Measurements from ENCODE around the gene IFT52. TPM values are rescaled to one million over a fixed set of nuclear protein-coding genes. Genes with fewer than 3 reads are reported as not detected.

IFT52 gene
- total RNA-seq, 2 experiments from 2014 or later = 13.7 to 15.5 TPM

DNA sequence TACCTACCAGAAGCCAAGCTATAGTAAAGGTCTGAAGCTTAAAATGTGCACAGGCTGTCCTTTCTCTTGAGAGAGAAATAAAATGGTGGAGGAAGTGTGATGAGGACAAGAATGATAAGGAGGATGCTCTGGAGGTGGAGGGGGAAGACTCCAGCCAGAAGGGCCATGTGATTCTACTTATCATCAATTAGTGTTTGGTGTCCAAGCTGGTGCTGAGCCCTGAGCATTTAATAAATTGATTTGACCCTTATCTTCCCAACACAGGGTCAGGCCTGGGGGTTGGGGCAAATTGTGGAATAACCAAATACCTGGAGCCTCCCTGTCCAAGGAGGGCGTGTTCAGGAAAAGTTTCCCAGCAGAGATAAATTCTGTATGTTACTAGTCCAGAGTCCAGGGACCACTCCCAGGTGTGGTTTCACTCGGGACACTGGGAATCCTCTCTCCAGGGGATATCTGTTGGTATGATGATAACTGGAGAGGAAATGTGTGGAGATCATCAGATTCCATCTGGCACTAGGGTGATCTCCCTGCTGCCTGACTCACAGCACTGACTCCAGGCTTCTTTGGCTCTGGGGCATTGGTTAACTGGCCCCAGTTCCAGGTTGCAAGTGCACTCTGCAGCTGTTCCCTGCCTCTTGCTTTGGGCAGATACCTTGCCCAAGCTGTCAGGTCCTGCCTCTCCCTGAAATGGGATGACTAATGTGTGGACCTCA lies 72.4 kb downstream of the IFT52 start:
- ATAC-seq (ENCODE audit: poor library complexity) (no peak), DNase-seq (no peak)
- no peaks in the 10 kb centered on the region for H3K9me3 ChIP-seq (ENCODE audit: control insufficient read depth in 1 of 2, insufficient read depth in 1 of 2, low read length in 2 of 2)
- H3K4me3 Mint-ChIP-seq = no peak overlapping the region
- intact Hi-C loops (cut with DNase I, micrococcal nuclease) = no loop called here
- TF ChIP-seq, protein P1, sequence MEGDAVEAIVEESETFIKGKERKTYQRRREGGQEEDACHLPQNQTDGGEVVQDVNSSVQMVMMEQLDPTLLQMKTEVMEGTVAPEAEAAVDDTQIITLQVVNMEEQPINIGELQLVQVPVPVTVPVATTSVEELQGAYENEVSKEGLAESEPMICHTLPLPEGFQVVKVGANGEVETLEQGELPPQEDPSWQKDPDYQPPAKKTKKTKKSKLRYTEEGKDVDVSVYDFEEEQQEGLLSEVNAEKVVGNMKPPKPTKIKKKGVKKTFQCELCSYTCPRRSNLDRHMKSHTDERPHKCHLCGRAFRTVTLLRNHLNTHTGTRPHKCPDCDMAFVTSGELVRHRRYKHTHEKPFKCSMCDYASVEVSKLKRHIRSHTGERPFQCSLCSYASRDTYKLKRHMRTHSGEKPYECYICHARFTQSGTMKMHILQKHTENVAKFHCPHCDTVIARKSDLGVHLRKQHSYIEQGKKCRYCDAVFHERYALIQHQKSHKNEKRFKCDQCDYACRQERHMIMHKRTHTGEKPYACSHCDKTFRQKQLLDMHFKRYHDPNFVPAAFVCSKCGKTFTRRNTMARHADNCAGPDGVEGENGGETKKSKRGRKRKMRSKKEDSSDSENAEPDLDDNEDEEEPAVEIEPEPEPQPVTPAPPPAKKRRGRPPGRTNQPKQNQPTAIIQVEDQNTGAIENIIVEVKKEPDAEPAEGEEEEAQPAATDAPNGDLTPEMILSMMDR (IDR thresholded peaks at IDR 0.05) = no peak
- no peaks in the 10 kb centered on the region for H3K9me3 Mint-ChIP-seq
- H3K27ac Mint-ChIP-seq = no peak overlapping the region
- H3K36me3 Mint-ChIP-seq (ENCODE audit: low read depth) = no peaks in the 10 kb centered on the region
- ChIA-PET POLR2A (no interaction called here), CTCF (no interaction called here)
- H3K27me3 ChIP-seq (ENCODE audit: control insufficient read depth in 1 of 2, insufficient read depth in 2 of 2, low read length in 2 of 2) = peaks cover 2 to 7% of the 10 kb centered on the region in 2 experiments
- no peaks in the 10 kb centered on the region for H3K36me3 ChIP-seq (ENCODE audit: insufficient read depth, low read length)
- peaks cover 3% of the 10 kb centered on the region for H3K4me1 Mint-ChIP-seq (ENCODE audit: low read depth)
- H3K4me1 ChIP-seq (ENCODE audit: insufficient read depth, low read length) = peaks cover 19% of the 10 kb centered on the region
- H3K4me3 ChIP-seq (ENCODE audit: low read length) = no peak overlapping the region
- H3K27me3 Mint-ChIP-seq = peaks cover under 1% of the 10 kb centered on the region
- no peak overlapping the region for H3K27ac ChIP-seq (ENCODE audit: low read depth in 1 of 2, low read length in 2 of 2)

DNA sequence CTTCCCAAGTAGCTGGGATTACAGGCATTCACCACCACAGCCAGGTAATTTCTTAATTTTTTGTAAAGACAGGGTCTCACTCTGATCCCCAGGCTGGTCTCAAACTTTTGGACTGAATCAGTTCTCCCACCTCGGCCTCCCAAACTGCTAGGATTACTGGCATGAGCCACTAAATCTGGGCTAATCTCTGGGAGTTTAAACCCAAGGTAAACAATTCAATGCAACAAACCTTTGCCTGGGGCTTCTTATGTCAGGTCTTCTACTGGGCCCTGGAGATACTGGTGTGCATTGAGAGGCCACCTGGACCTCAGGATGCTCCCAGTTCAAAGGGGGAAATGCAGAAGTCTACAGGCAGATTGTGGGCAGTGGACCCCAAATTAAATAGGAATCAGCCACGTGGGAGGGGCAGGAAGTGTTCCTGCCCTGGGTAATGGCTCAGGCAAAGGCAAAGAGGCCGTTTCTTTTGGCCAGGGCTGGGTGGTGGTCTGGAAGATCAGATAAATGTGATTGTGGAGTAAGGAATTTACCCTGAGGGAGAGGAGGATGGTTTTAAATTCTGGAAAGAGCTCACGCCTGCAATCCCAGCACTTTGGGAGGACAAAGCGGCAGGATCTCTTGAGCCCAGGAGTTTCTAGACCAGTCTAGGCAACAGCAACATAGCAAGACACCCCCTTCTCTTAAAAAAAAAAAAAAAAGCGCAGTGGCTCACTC lies 74.9 kb downstream of the IFT52 start:
- no peak for DNase-seq
- H3K27ac ChIP-seq (ENCODE audit: low read depth in 1 of 2, low read length in 2 of 2) = no peak overlapping the region
- H3K9me3 ChIP-seq (ENCODE audit: control insufficient read depth in 1 of 2, insufficient read depth in 1 of 2, low read length in 2 of 2) = no peaks in the 10 kb centered on the region
- Mint-ChIP-seq H3K27ac (no peak overlapping the region), H3K4me1 (ENCODE audit: low read depth) (no peaks in the 10 kb centered on the region), H3K36me3 (ENCODE audit: low read depth) (no peaks in the 10 kb centered on the region), H3K4me3 (peak overlapping the region; percentile 73), H3K27me3 (peaks cover 26% of the 10 kb centered on the region), H3K9me3 (no peaks in the 10 kb centered on the region)
- ChIA-PET POLR2A (interaction anchor here (0.6 to 0.7 kb wide), 4 partner anchors 10 to 1223 kb away, joined by 3 read pairs; partner anchors contain the start of gene SRSF6), CTCF (interaction anchor here (0.7 kb wide), 1 partner anchor 72 kb away, joined by 3 read pairs; no protein-coding TSS in a partner anchor)
- intact Hi-C loops (cut with DNase I, micrococcal nuclease) = loop anchor here (2.0 to 5.0 kb wide), 3 partner anchors 57 to 209 kb away; partner anchors contain the start of genes IFT52 (in 1 of the 2) and SRSF6 (in 1 of the 2)
- no peak overlapping the region for H3K4me3 ChIP-seq (ENCODE audit: low read length)
- no peak for ATAC-seq (ENCODE audit: poor library complexity)
- H3K27me3 ChIP-seq (ENCODE audit: control insufficient read depth in 1 of 2, insufficient read depth in 2 of 2, low read length in 2 of 2) = peaks cover 16 to 24% of the 10 kb centered on the region in 2 experiments
- no peaks in the 10 kb centered on the region for H3K36me3 ChIP-seq (ENCODE audit: insufficient read depth, low read length)
- TF ChIP-seq, protein P1 (IDR thresholded peaks at IDR 0.05) = no peak
- H3K4me1 ChIP-seq (ENCODE audit: insufficient read depth, low read length) = peaks cover 15% of the 10 kb centered on the region

DNA sequence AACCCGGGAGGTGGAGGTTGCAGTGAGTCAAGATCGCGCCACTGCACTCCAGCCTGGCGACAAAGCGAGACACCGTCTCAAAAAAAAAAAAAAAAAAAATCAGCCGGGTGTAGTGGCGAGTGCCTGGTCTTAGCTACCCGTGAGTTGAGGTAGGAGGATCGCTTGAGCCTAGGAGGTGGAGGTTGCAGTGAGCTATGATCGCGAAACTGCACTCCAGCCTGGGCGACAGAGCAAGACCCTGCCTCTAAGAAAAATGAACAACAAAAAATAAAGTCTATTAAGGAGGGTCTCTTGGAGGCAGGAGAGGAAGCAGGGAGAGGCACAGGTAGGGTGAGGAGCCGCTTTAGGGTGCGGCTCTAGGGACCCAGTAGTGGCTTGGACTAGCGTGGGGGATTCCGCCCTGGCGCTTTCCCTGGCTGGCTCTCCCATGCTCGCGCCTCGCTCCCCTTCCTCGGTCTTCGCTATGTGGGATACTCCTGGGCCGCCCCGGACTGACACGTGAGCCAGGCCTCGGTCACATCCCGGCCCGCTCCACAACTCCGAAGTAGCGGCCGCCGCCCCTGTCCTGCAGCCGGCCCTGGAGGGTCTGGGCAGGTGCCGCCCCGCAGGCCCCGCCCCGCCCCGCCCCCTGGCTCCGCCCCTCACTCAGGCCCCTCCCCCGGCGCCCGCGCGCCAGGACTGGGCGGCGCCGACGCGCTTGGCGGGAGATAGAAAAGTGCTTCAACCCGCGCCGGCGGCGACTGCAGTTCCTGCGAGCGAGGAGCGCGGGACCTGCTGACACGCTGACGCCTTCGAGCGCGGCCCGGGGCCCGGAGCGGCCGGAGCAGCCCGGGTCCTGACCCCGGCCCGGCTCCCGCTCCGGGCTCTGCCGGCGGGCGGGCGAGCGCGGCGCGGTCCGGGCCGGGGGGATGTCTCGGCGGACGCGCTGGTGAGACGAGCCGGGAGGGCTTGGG lies 75.9 kb downstream of the IFT52 start, which contains the start of gene MYBL2:
Gene MYBL2, plus strand, starts transcription at position 739 of the 953 bp plus-strand sequence. Its CDS starts 170 bp downstream, at position 909.
- DNase-seq (peak; percentile 50 to 86 (median 64)), ATAC-seq (ENCODE audit: poor library complexity) (peak; percentile 96)
- Mint-ChIP-seq H3K4me1 (ENCODE audit: low read depth) (no peaks in the 10 kb centered on the region), H3K9me3 (no peaks in the 10 kb centered on the region), H3K4me3 (peak within 1 kb of the TSS; percentile 58), H3K36me3 (ENCODE audit: low read depth) (no peaks in the 10 kb centered on the region), H3K27me3 (peaks cover 27% of the 10 kb centered on the region), H3K27ac (no peak within 1 kb of the TSS)
- peaks cover 15% of the 10 kb centered on the region for H3K4me1 ChIP-seq (ENCODE audit: insufficient read depth, low read length)
- peak within 1 kb of the TSS; percentile 61 for H3K4me3 ChIP-seq (ENCODE audit: low read length)
- TF ChIP-seq, protein P1 (IDR thresholded peaks at IDR 0.05) = no peak
- POLR2A ChIA-PET = interaction anchor here (0.6 to 0.9 kb wide), 4 partner anchors 11 to 209 kb away, joined by 3 to 4 read pairs (median 3); partner anchors contain the start of gene SRSF6
- no peaks in the 10 kb centered on the region for H3K9me3 ChIP-seq (ENCODE audit: control insufficient read depth in 1 of 2, insufficient read depth in 1 of 2, low read length in 2 of 2)
- H3K36me3 ChIP-seq (ENCODE audit: insufficient read depth, low read length) = no peaks in the 10 kb centered on the region
- H3K27ac ChIP-seq (ENCODE audit: low read depth in 1 of 2, low read length in 2 of 2) = no peak within 1 kb of the TSS
- H3K27me3 ChIP-seq (ENCODE audit: control insufficient read depth in 1 of 2, insufficient read depth in 2 of 2, low read length in 2 of 2) = peaks cover 16 to 24% of the 10 kb centered on the region in 2 experiments
- CTCF ChIA-PET = interaction anchor here (0.9 kb wide), 1 partner anchor 8 kb away, joined by 3 read pairs; no protein-coding TSS in a partner anchor
- intact Hi-C loops (cut with DNase I, micrococcal nuclease) = loop anchor here (2.0 to 5.0 kb wide), 2 partner anchors 56 to 76 kb away; partner anchors contain the start of gene IFT52 (in 1 of the 2)
